Hepatocyte (in vitro differentiated cells): ENCODE results near the gene PARP8.

ENCODE experiments used
- CTCF ChIP-seq: fragments of 200-600 bp; sonication (generic); IDR thresholded peaks from 2 replicates; pipeline ENCODE4 v1.5.1; 2016; ENCODE audit warnings: antibody characterized with exemption, mild to moderate bottlenecking; ENCODE audit not compliant: poor library complexity
- EZH2 ChIP-seq: fragments of 200-600 bp; sonication (generic); IDR thresholded peaks from 2 replicates; pipeline ENCODE4 v1.6.1; 2016; ENCODE audit warnings: antibody characterized with exemption, mild to moderate bottlenecking, borderline replicate concordance
- EZH2phosphoT487 ChIP-seq: fragments of 200-600 bp; sonication (generic); IDR thresholded peaks from one replicate; pipeline ENCODE4 v1.6.1; 2018; ENCODE audit warnings: antibody characterized with exemption, mild to moderate bottlenecking, low read depth, moderate library complexity; ENCODE audit not compliant: unreplicated experiment, severe bottlenecking

GRCh38 chr5:50874306-50875001, 208.0 kb downstream of the PARP8 start:
- TF ChIP-seq CTCF (no peak), EZH2phosphoT487 (no peak), EZH2 (no peak)
